GM23338 (cell line): ENCODE measurements around the gene FOXJ2.

ENCODE experiments used
- CREB1 ChIP-seq: fragments of 250-450 bp; sonication (Bioruptor Pico); IDR thresholded peaks from 2 replicates; pipeline ENCODE4 v1.5.0; 2020; ENCODE audit warnings: low read depth, mild to moderate bottlenecking, moderate library complexity
- EZH2 ChIP-seq: fragments of 200-600 bp; sonication (generic); IDR thresholded peaks from one replicate; pipeline ENCODE4 v1.8.0; 2017; ENCODE audit warnings: antibody characterized with exemption, mild to moderate bottlenecking, low read depth; ENCODE audit not compliant: unreplicated experiment
- EZH2phosphoT487 ChIP-seq: fragments of 200-600 bp; sonication (generic); IDR thresholded peaks from one replicate; pipeline ENCODE4 v1.8.1; 2018; ENCODE audit warnings: antibody characterized with exemption; ENCODE audit not compliant: unreplicated experiment
- JUNB ChIP-seq: IDR thresholded peaks from one replicate; pipeline ENCODE4 v1.6.1; 2016; ENCODE audit warnings: antibody characterized with exemption; ENCODE audit not compliant: unreplicated experiment
- NANOG ChIP-seq: IDR thresholded peaks from 2 replicates; pipeline ENCODE4 v1.6.1; 2016; ENCODE audit warnings: antibody characterized with exemption, borderline replicate concordance
- POLR2AphosphoS5 ChIP-seq: IDR thresholded peaks from 2 replicates; pipeline ENCODE4 v1.6.1; 2016; ENCODE audit warnings: antibody characterized with exemption, low read depth
- STAT1 ChIP-seq: IDR thresholded peaks from one replicate; pipeline ENCODE4 v1.6.1; 2016; ENCODE audit warnings: antibody characterized with exemption; ENCODE audit not compliant: unreplicated experiment
- ZNF114 ChIP-seq: fragments of 250-450 bp; sonication (Bioruptor Pico); IDR thresholded peaks from 2 replicates; pipeline ENCODE4 v1.5.0; 2020; ENCODE audit warnings: mild to moderate bottlenecking, moderate library complexity
- ZNF331 ChIP-seq: fragments of 250-450 bp; sonication (Bioruptor Pico); IDR thresholded peaks from 2 replicates; pipeline ENCODE4 v1.5.0; 2020; ENCODE audit warnings: low read depth, mild to moderate bottlenecking, moderate library complexity
- TF ChIP-seq, protein P1 (sequence below), 2 experiments: fragments of 200-600 bp in 1 of 2; sonication (generic) in 1 of 2; conservative IDR thresholded peaks; 2 replicates each; pipeline versions ENCODE4 v1.5.1 to v1.6.1; 2016 to 2017; ENCODE audit warnings: antibody characterized with exemption in 2 of 2, low read depth in 2 of 2, mild to moderate bottlenecking in 2 of 2, moderate library complexity in 1 of 2
- TF ChIP-seq, protein P2 (sequence below): IDR thresholded peaks from one replicate; pipeline ENCODE4 v1.6.1; 2018; ENCODE audit warnings: antibody characterized with exemption; ENCODE audit not compliant: unreplicated experiment
- TF ChIP-seq, protein P3 (sequence below): fragments of 250-450 bp; sonication (Bioruptor Pico); IDR thresholded peaks from 2 replicates; pipeline ENCODE4 v1.5.0; 2020; ENCODE audit warnings: mild to moderate bottlenecking, moderate library complexity

DNA sequence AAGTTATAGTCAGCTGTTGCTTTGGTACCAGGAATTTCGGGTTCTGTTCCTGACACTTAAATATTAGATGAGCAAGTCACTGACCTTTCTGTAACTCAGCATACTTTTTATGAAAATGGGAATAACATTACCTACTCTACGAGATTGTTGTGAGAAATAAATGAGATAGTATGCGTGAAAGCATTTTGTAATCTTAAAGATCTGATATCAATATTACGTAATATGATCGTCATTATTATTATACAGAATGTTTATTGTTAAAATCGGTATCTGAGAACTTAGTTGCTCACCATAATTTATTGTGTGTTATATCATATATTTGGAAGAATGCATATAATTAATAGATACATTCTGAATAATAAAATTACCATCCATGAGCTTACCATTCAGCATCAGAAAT lies 43.4 kb downstream of the FOXJ2 start:
- TF ChIP-seq, protein P1, sequence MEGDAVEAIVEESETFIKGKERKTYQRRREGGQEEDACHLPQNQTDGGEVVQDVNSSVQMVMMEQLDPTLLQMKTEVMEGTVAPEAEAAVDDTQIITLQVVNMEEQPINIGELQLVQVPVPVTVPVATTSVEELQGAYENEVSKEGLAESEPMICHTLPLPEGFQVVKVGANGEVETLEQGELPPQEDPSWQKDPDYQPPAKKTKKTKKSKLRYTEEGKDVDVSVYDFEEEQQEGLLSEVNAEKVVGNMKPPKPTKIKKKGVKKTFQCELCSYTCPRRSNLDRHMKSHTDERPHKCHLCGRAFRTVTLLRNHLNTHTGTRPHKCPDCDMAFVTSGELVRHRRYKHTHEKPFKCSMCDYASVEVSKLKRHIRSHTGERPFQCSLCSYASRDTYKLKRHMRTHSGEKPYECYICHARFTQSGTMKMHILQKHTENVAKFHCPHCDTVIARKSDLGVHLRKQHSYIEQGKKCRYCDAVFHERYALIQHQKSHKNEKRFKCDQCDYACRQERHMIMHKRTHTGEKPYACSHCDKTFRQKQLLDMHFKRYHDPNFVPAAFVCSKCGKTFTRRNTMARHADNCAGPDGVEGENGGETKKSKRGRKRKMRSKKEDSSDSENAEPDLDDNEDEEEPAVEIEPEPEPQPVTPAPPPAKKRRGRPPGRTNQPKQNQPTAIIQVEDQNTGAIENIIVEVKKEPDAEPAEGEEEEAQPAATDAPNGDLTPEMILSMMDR (conservative IDR thresholded peaks at IDR 0.05; ENCODE audit: low read depth in 2 of 2) = no peak
- TF ChIP-seq EZH2phosphoT487 (no peak), POLR2AphosphoS5 (no peak), EZH2 (no peak), JUNB (no peak), NANOG (no peak), CREB1 (no peak), ZNF114 (CRISPR knock-in tag) (no peak), ZNF331 (CRISPR knock-in tag) (no peak), STAT1 (no peak)
- TF ChIP-seq, protein P2, sequence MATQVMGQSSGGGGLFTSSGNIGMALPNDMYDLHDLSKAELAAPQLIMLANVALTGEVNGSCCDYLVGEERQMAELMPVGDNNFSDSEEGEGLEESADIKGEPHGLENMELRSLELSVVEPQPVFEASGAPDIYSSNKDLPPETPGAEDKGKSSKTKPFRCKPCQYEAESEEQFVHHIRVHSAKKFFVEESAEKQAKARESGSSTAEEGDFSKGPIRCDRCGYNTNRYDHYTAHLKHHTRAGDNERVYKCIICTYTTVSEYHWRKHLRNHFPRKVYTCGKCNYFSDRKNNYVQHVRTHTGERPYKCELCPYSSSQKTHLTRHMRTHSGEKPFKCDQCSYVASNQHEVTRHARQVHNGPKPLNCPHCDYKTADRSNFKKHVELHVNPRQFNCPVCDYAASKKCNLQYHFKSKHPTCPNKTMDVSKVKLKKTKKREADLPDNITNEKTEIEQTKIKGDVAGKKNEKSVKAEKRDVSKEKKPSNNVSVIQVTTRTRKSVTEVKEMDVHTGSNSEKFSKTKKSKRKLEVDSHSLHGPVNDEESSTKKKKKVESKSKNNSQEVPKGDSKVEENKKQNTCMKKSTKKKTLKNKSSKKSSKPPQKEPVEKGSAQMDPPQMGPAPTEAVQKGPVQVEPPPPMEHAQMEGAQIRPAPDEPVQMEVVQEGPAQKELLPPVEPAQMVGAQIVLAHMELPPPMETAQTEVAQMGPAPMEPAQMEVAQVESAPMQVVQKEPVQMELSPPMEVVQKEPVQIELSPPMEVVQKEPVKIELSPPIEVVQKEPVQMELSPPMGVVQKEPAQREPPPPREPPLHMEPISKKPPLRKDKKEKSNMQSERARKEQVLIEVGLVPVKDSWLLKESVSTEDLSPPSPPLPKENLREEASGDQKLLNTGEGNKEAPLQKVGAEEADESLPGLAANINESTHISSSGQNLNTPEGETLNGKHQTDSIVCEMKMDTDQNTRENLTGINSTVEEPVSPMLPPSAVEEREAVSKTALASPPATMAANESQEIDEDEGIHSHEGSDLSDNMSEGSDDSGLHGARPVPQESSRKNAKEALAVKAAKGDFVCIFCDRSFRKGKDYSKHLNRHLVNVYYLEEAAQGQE = no peak
- TF ChIP-seq, protein P3, sequence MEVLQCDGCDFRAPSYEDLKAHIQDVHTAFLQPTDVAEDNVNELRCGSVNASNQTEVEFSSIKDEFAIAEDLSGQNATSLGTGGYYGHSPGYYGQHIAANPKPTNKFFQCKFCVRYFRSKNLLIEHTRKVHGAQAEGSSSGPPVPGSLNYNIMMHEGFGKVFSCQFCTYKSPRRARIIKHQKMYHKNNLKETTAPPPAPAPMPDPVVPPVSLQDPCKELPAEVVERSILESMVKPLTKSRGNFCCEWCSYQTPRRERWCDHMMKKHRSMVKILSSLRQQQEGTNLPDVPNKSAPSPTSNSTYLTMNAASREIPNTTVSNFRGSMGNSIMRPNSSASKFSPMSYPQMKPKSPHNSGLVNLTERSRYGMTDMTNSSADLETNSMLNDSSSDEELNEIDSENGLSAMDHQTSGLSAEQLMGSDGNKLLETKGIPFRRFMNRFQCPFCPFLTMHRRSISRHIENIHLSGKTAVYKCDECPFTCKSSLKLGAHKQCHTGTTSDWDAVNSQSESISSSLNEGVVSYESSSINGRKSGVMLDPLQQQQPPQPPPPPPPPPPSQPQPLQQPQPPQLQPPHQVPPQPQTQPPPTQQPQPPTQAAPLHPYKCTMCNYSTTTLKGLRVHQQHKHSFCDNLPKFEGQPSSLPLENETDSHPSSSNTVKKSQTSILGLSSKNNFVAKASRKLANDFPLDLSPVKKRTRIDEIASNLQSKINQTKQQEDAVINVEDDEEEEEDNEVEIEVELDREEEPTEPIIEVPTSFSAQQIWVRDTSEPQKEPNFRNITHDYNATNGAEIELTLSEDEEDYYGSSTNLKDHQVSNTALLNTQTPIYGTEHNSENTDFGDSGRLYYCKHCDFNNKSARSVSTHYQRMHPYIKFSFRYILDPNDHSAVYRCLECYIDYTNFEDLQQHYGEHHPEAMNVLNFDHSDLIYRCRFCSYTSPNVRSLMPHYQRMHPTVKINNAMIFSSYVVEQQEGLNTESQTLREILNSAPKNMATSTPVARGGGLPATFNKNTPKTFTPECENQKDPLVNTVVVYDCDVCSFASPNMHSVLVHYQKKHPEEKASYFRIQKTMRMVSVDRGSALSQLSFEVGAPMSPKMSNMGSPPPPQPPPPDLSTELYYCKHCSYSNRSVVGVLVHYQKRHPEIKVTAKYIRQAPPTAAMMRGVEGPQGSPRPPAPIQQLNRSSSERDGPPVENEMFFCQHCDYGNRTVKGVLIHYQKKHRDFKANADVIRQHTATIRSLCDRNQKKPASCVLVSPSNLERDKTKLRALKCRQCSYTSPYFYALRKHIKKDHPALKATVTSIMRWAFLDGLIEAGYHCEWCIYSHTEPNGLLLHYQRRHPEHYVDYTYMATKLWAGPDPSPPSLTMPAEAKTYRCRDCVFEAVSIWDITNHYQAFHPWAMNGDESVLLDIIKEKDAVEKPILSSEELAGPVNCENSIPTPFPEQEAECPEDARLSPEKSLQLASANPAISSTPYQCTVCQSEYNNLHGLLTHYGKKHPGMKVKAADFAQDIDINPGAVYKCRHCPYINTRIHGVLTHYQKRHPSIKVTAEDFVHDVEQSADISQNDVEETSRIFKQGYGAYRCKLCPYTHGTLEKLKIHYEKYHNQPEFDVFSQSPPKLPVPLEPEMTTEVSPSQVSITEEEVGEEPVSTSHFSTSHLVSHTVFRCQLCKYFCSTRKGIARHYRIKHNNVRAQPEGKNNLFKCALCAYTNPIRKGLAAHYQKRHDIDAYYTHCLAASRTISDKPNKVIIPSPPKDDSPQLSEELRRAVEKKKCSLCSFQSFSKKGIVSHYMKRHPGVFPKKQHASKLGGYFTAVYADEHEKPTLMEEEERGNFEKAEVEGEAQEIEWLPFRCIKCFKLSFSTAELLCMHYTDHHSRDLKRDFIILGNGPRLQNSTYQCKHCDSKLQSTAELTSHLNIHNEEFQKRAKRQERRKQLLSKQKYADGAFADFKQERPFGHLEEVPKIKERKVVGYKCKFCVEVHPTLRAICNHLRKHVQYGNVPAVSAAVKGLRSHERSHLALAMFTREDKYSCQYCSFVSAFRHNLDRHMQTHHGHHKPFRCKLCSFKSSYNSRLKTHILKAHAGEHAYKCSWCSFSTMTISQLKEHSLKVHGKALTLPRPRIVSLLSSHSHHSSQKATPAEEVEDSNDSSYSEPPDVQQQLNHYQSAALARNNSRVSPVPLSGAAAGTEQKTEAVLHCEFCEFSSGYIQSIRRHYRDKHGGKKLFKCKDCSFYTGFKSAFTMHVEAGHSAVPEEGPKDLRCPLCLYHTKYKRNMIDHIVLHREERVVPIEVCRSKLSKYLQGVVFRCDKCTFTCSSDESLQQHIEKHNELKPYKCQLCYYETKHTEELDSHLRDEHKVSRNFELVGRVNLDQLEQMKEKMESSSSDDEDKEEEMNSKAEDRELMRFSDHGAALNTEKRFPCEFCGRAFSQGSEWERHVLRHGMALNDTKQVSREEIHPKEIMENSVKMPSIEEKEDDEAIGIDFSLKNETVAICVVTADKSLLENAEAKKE (CRISPR knock-in tag) = no peak
